Endothelial cell of umbilical vein (primary cell): ENCODE measurements around the gene KLLN. TPM values are rescaled to one million over a fixed set of nuclear protein-coding genes. Genes with fewer than 3 reads are reported as not detected.
"Not testable (repeated sequence)": the region's sequence is repeated elsewhere in the genome, so short reads cannot be mapped to it uniquely, and the experiment has no call there.

Experiments used
- BruUV-seq: library from RNA; stranded (reverse); fragments of 400-500 nt; replicated peaks from 2 replicates; lab custom pipeline; 2021; lab: Mats Ljungman, UMichigan
- CTCF ChIA-PET: fragments of 300-600, 350-600 bp; sonication (Branson Sonifier 250); formaldehyde crosslinking; loops from one replicate; lab custom pipeline; 2021; ENCODE audit warnings: antibody characterized with exemption, inconsistent platforms; lab: Charles Lee
- POLR2A ChIA-PET: fragments of 300-600, 350-600 bp; sonication (Branson Sonifier 250); formaldehyde crosslinking; loops from one replicate; lab custom pipeline; 2021; ENCODE audit warnings: antibody characterized with exemption, inconsistent platforms; lab: Charles Lee
- DNase-seq: peaks from one replicate; pipeline ENCODE4 v3.0.0-alpha.2; 2011; ENCODE audit warnings: low read depth, low spot score
- FAIRE-seq: peaks from 2 replicates; lab custom pipeline; 2011; peaks lifted over from hg19 to GRCh38; lab: Jason Lieb, UNC
- H2AFZ ChIP-seq: 2 replicates; pipeline ENCODE4 v1.6.0; 2012; ENCODE audit warnings: low read depth, low read length, control low read depth, inconsistent platforms
- H3K27ac ChIP-seq: 2 replicates; pipeline ENCODE4 v1.5.1; 2011; ENCODE audit warnings: low read depth, mild to moderate bottlenecking, control low read depth, low read length, moderate library complexity; ENCODE audit not compliant: insufficient read depth
- H3K27me3 ChIP-seq, 2 experiments: 2 replicates each; pipeline versions ENCODE4 v1.6.0 to v1.6.1; 2011; ENCODE audit warnings: low read length in 2 of 2, mixed read lengths in 1 of 2; ENCODE audit not compliant: control insufficient read depth in 2 of 2, insufficient read depth in 2 of 2
- H3K36me3 ChIP-seq, 2 experiments: 2 replicates in 1 of 2; 3 replicates in 1 of 2; pipeline ENCODE4 v1.5.1; 2011; ENCODE audit warnings: low read length in 2 of 2, mild to moderate bottlenecking in 1 of 2, moderate library complexity in 1 of 2; ENCODE audit not compliant: control insufficient read depth in 2 of 2, insufficient read depth in 2 of 2; ENCODE audit errors: extremely low read depth in 1 of 2
- H3K4me1 ChIP-seq: 3 replicates; pipeline ENCODE4 v1.5.1; 2011; ENCODE audit warnings: mild to moderate bottlenecking, low read length; ENCODE audit not compliant: control insufficient read depth, insufficient read depth; ENCODE audit errors: extremely low read depth
- H3K4me2 ChIP-seq: 2 replicates; pipeline ENCODE4 v1.6.1; 2011; ENCODE audit warnings: low read length, control low read depth, mixed read lengths; ENCODE audit not compliant: insufficient read depth
- H3K4me3 ChIP-seq, 3 experiments: fragments of 200-600 bp in 1 of 3; sonication (generic), shearing (Covaris generic) in 1 of 3; replicated peaks in 1 of 3; 2 replicates each; pipeline ENCODE4 v1.5.1; 2011 to 2016; ENCODE audit warnings: control low read depth in 3 of 3, low read length in 3 of 3, mild to moderate bottlenecking in 2 of 3, inconsistent platforms in 1 of 3, low read depth in 1 of 3, moderate library complexity in 1 of 3; ENCODE audit not compliant: insufficient read depth in 1 of 3
- H3K79me2 ChIP-seq: 2 replicates; pipeline ENCODE4 v1.6.0; 2012; ENCODE audit warnings: low read length, inconsistent platforms; ENCODE audit not compliant: control insufficient read depth, insufficient read depth
- H3K9ac ChIP-seq: replicated peaks from 2 replicates; pipeline ENCODE3; 2011; ENCODE audit warnings: low read length, control low read depth; ENCODE audit not compliant: insufficient read depth; ENCODE audit errors: extremely low read depth
- H3K9me1 ChIP-seq: replicated peaks from 3 replicates; pipeline ENCODE4 v1.6.0; 2011; ENCODE audit warnings: mild to moderate bottlenecking, low read length; ENCODE audit not compliant: control insufficient read depth, insufficient read depth; ENCODE audit errors: extremely low read depth
- H3K9me3 ChIP-seq: replicated peaks from 2 replicates; pipeline ENCODE4 v1.5.1; 2012; ENCODE audit warnings: low read length, inconsistent platforms; ENCODE audit not compliant: control insufficient read depth, insufficient read depth
- H4K20me1 ChIP-seq: replicated peaks from 2 replicates; pipeline ENCODE3; 2011; ENCODE audit warnings: mild to moderate bottlenecking, low read length; ENCODE audit not compliant: control insufficient read depth, insufficient read depth; ENCODE audit errors: extremely low read depth
- EZH2 ChIP-seq: IDR thresholded peaks from 2 replicates; pipeline ENCODE4 v1.6.1; 2012; ENCODE audit warnings: borderline replicate concordance, low read depth, mild to moderate bottlenecking, moderate library complexity, low read length, inconsistent platforms; ENCODE audit not compliant: severe bottlenecking
- FOS ChIP-seq: IDR thresholded peaks from 2 replicates; pipeline ENCODE4 v1.6.1; 2011; ENCODE audit warnings: mild to moderate bottlenecking, low read length, moderate library complexity, borderline replicate concordance; ENCODE audit not compliant: insufficient read depth
- GATA2 ChIP-seq: IDR thresholded peaks from 2 replicates; pipeline ENCODE4 v1.7.0; 2011; ENCODE audit warnings: low read depth, mild to moderate bottlenecking, moderate library complexity, mixed read lengths, low read length; ENCODE audit not compliant: insufficient read length, insufficient read depth
- JUN ChIP-seq: IDR thresholded peaks from 2 replicates; pipeline ENCODE4 v1.6.1; 2011; ENCODE audit warnings: borderline replicate concordance, low read depth; ENCODE audit not compliant: insufficient read length, insufficient read depth
- MYC ChIP-seq: IDR thresholded peaks from one replicate; pipeline ENCODE4 v1.6.1; 2011; ENCODE audit warnings: mild to moderate bottlenecking, low read depth, low read length
- POLR2A ChIP-seq: IDR thresholded peaks from 2 replicates; pipeline ENCODE4 v1.6.1; 2012; ENCODE audit warnings: low read depth, mild to moderate bottlenecking, control low read depth, low read length
- POLR2AphosphoS5 ChIP-seq: IDR thresholded peaks from 2 replicates; pipeline ENCODE4 v1.6.1; 2012; ENCODE audit warnings: low read depth, mild to moderate bottlenecking, control low read depth, low read length, moderate library complexity; ENCODE audit not compliant: insufficient read depth
- dilution Hi-C: fragments of 300-500 bp; cut with MboI; formaldehyde crosslinking; loops from one replicate; pipeline ENCODE4 v1.15.0; 2019; ENCODE audit warnings: low sequenced_read_pairs; ENCODE audit not compliant: extremely low pct_ligation_motif_present
- intact Hi-C: fragments of 100-400 bp; cut with micrococcal nuclease; formaldehyde crosslinking; loops from one replicate; pipeline ENCODE4 v1.10.0; 2022
- polyA plus RNA-seq, 4 experiments: library from polyadenylated mRNA; depleted of rRNA in 3 of 4; stranded (reverse) in 3 of 4; unstranded in 1 of 4; fragments of >200 nt; gene quantifications; 2 replicates each; pipeline versions ENCODE4 v1.2.1 to v1.2.3, GENCODE V29; 2011 to 2012; ENCODE audit warnings: missing spikeins in 1 of 4
- total RNA-seq: library from RNA; stranded (reverse); gene quantifications from 2 replicates; pipeline ENCODE4 v1.2.3, GENCODE V29; 2021
- TF ChIP-seq, protein P1 (sequence below), 2 donors: IDR thresholded peaks; 1 replicate in 1 of 2; 2 replicates in 1 of 2; pipeline ENCODE4 v1.5.1; 2011; ENCODE audit warnings: low read length in 2 of 2, mild to moderate bottlenecking in 2 of 2, moderate library complexity in 2 of 2, control low read depth in 1 of 2, inconsistent platforms in 1 of 2, low read depth in 1 of 2; ENCODE audit not compliant: insufficient read depth in 1 of 2; ENCODE audit errors: extremely low read depth in 1 of 2
- TF ChIP-seq, protein P2 (sequence below): IDR thresholded peaks from 2 replicates; pipeline ENCODE4 v1.6.1; 2011; ENCODE audit not compliant: insufficient read depth, insufficient read length

KLLN gene
- total and polyA plus RNA-seq, 2 donors (not counting 3 experiments of a cell fraction or from before 2014, with no cell fraction given), result 0.14 to 0.31 TPM

- ChIA-PET POLR2A (interaction anchor here (4.0 kb wide), 1 partner anchor 525 kb away, joined by 17 read pairs; no protein-coding TSS in a partner anchor), CTCF (interaction anchor here (1.2 to 10.2 kb wide), 5 partner anchors 10 to 689 kb away, joined by 3 to 178 read pairs (median 10); no protein-coding TSS in a partner anchor)
- FAIRE-seq (no peak), DNase-seq (peak; percentile 59)
- intact Hi-C loops (loop anchor here (5.0 to 10.0 kb wide), 2 partner anchors 198 to 330 kb away; no protein-coding TSS in a partner anchor), dilution Hi-C loops (loop anchor here (25.0 kb wide), 1 partner anchor 698 kb away; no protein-coding TSS in a partner anchor)
- Histone ChIP-seq H3K27ac (peak overlapping the region; percentile 6), H3K36me3 (no peaks in the 10 kb centered on the region), H3K27me3 (no peaks in the 10 kb centered on the region), H3K4me2 (peak overlapping the region; percentile 99), H4K20me1 (peaks cover 3% of the 10 kb centered on the region), H3K79me2 (peaks cover 56% of the 10 kb centered on the region), H3K9me3 (no peaks in the 10 kb centered on the region), H3K4me3 (peak overlapping the region; percentile 50 to 99 (median 93)), H3K9me1 (no peaks in the 10 kb centered on the region), H2AFZ (no peak overlapping the region), H3K9ac (peak overlapping the region; percentile 86), H3K4me1 (peaks cover 19% of the 10 kb centered on the region)
- TF ChIP-seq MYC (no peak), POLR2A (no peak), GATA2 (no peak), POLR2AphosphoS5 (no peak), FOS (no peak), JUN (no peak), EZH2 (no peak)
- TF ChIP-seq, protein P1, sequence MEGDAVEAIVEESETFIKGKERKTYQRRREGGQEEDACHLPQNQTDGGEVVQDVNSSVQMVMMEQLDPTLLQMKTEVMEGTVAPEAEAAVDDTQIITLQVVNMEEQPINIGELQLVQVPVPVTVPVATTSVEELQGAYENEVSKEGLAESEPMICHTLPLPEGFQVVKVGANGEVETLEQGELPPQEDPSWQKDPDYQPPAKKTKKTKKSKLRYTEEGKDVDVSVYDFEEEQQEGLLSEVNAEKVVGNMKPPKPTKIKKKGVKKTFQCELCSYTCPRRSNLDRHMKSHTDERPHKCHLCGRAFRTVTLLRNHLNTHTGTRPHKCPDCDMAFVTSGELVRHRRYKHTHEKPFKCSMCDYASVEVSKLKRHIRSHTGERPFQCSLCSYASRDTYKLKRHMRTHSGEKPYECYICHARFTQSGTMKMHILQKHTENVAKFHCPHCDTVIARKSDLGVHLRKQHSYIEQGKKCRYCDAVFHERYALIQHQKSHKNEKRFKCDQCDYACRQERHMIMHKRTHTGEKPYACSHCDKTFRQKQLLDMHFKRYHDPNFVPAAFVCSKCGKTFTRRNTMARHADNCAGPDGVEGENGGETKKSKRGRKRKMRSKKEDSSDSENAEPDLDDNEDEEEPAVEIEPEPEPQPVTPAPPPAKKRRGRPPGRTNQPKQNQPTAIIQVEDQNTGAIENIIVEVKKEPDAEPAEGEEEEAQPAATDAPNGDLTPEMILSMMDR (IDR thresholded peaks at IDR 0.05; ENCODE audit: extremely low read depth in 1 of 2, insufficient read depth in 1 of 2, low read depth in 1 of 2, low read length in 2 of 2), result no peak
- TF ChIP-seq, protein P2, sequence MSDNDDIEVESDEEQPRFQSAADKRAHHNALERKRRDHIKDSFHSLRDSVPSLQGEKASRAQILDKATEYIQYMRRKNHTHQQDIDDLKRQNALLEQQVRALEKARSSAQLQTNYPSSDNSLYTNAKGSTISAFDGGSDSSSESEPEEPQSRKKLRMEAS, result no peak
- TSS peak; percentile 35 for BruUV-seq
These were observed 1.2 kb upstream of the KLLN start for GRCh38 chr10:87864496-87865059.

- peaks cover 18% of the 10 kb centered on the region for H3K4me1 ChIP-seq
- peak overlapping the region; percentile 6 for H3K27ac ChIP-seq
- peaks cover 50% of the 10 kb centered on the region for H3K79me2 ChIP-seq
- H3K36me3 ChIP-seq, H4K20me1 ChIP-seq, BruUV-seq, DNase-seq, H3K27me3 ChIP-seq, H3K9me3 ChIP-seq, H3K9me1 ChIP-seq, H2AFZ ChIP-seq: not testable (repeated sequence)
- intact Hi-C loops, result loop anchor here (1.0 to 10.0 kb wide), 5 partner anchors 63 to 380 kb away; no protein-coding TSS in a partner anchor
- ChIA-PET POLR2A (interaction anchor here (4.0 kb wide), 1 partner anchor 525 kb away, joined by 17 read pairs; no protein-coding TSS in a partner anchor), CTCF (interaction anchor here (1.1 to 10.2 kb wide), 6 partner anchors 11 to 690 kb away, joined by 3 to 178 read pairs (median 8); partner anchors contain the start of gene ATAD1)
- dilution Hi-C loops, result loop anchor here (25.0 kb wide), 1 partner anchor 698 kb away; no protein-coding TSS in a partner anchor
- H3K9ac ChIP-seq, result peak overlapping the region; percentile 86
- peak; percentile 48 for FAIRE-seq
- H3K4me3 ChIP-seq, result peak overlapping the region; percentile 50 to 99 (median 93)
- H3K4me2 ChIP-seq, result peak overlapping the region; percentile 99
These were observed 690 bp upstream of the KLLN start for GRCh38 chr10:87863951-87864495.
